Trophoblast cell (in vitro differentiated cells and primary cell): Measurements from ENCODE around the gene PHF5A.

Experiments
- DNase-seq, 2 donors: peaks; one replicate each; pipeline ENCODE4 v3.0.0-alpha.2; 2016
- H2AFZ ChIP-seq: 2 replicates; pipeline ENCODE4 v1.6.1; 2013; ENCODE audit warnings: low read length, moderate library complexity, mild to moderate bottlenecking; ENCODE audit not compliant: insufficient read depth, poor library complexity
- H2AK5ac ChIP-seq: 2 replicates; pipeline ENCODE4 v1.6.1; 2013; ENCODE audit warnings: mild to moderate bottlenecking, low read length
- H2BK120ac ChIP-seq: 2 replicates; pipeline ENCODE4 v1.6.1; 2013; ENCODE audit warnings: low read length, mild to moderate bottlenecking, moderate library complexity; ENCODE audit not compliant: insufficient read depth, poor library complexity
- H2BK12ac ChIP-seq: 2 replicates; pipeline ENCODE4 v1.6.1; 2013; ENCODE audit warnings: mild to moderate bottlenecking, low read length, moderate library complexity
- H2BK5ac ChIP-seq: 2 replicates; pipeline ENCODE4 v1.6.1; 2013; ENCODE audit warnings: low read length, low read depth, moderate library complexity, mild to moderate bottlenecking; ENCODE audit not compliant: poor library complexity
- H3K14ac ChIP-seq: 2 replicates; pipeline ENCODE4 v1.6.1; 2013; ENCODE audit warnings: mild to moderate bottlenecking, low read length
- H3K18ac ChIP-seq: 2 replicates; pipeline ENCODE4 v1.6.1; 2013; ENCODE audit warnings: mild to moderate bottlenecking, low read length
- H3K23ac ChIP-seq: 2 replicates; pipeline ENCODE4 v1.6.1; 2013; ENCODE audit warnings: low read length
- H3K27ac ChIP-seq: 2 replicates; pipeline ENCODE4 v1.5.1; 2013; ENCODE audit warnings: low read depth, mild to moderate bottlenecking, inconsistent platforms, low read length, moderate library complexity
- H3K27me3 ChIP-seq: 2 replicates; pipeline ENCODE4 v1.6.1; 2013; ENCODE audit warnings: inconsistent platforms, mild to moderate bottlenecking, low read length, moderate library complexity; ENCODE audit not compliant: insufficient read depth
- H3K36me3 ChIP-seq, 2 experiments: 1 replicate in 1 of 2; 2 replicates in 1 of 2; pipeline ENCODE4 v1.6.1; 2013; ENCODE audit warnings: low read length in 2 of 2, mild to moderate bottlenecking in 2 of 2, moderate library complexity in 1 of 2; ENCODE audit not compliant: insufficient read depth in 2 of 2, control insufficient read depth in 1 of 2
- H3K4ac ChIP-seq: 2 replicates; pipeline ENCODE4 v1.6.1; 2013; ENCODE audit warnings: low read depth, mild to moderate bottlenecking, low read length, moderate library complexity
- H3K4me1 ChIP-seq, 2 experiments: 1 replicate in 1 of 2; 2 replicates in 1 of 2; pipeline ENCODE4 v1.6.1; 2013; ENCODE audit warnings: low read length in 2 of 2, mild to moderate bottlenecking in 2 of 2, moderate library complexity in 1 of 2; ENCODE audit not compliant: insufficient read depth in 2 of 2, control insufficient read depth in 1 of 2
- H3K4me2 ChIP-seq: 2 replicates; pipeline ENCODE4 v1.6.1; 2013; ENCODE audit warnings: inconsistent platforms, mild to moderate bottlenecking, low read length, moderate library complexity
- H3K4me3 ChIP-seq: 2 replicates; pipeline ENCODE4 v1.5.1; 2013; ENCODE audit warnings: mild to moderate bottlenecking, low read depth, low read length, inconsistent platforms
- H3K79me1 ChIP-seq: one replicate; pipeline ENCODE4 v1.6.1; 2013; ENCODE audit warnings: low read length
- H3K79me2 ChIP-seq: 2 replicates; pipeline ENCODE4 v1.6.1; 2013; ENCODE audit warnings: low read length, mild to moderate bottlenecking; ENCODE audit not compliant: control insufficient read depth, insufficient read depth, poor library complexity
- H3K9ac ChIP-seq: 2 replicates; pipeline ENCODE4 v1.6.1; 2013; ENCODE audit warnings: mild to moderate bottlenecking, low read length
- H3K9me3 ChIP-seq: 2 replicates; pipeline ENCODE4 v1.6.1; 2013; ENCODE audit warnings: low read depth, mild to moderate bottlenecking, control low read depth, inconsistent platforms, low read length; ENCODE audit not compliant: insufficient read depth
- H4K12ac ChIP-seq: 2 replicates; pipeline ENCODE4 v1.6.1; 2013; ENCODE audit warnings: low read depth, mild to moderate bottlenecking, low read length, moderate library complexity
- H4K8ac ChIP-seq: 2 replicates; pipeline ENCODE4 v1.6.1; 2013; ENCODE audit warnings: low read depth, mild to moderate bottlenecking, low read length, moderate library complexity
- H4K91ac ChIP-seq: one replicate; pipeline ENCODE4 v1.6.1; 2013; ENCODE audit warnings: low read depth, mild to moderate bottlenecking, low read length, moderate library complexity
- WGBS: extraction: QIAGEN DNeasy Blood & Tissue Kit; methylation state at CpG from one replicate; pipeline ENCODE4 v1.1.7; 2013; ENCODE audit warnings: missing lambda C conversion rate; ENCODE audit not compliant: insufficient read length, insufficient coverage; ENCODE audit errors: extremely low coverage; 5-methylcytosine and 5-hydroxymethylcytosine counted together

PHF5A gene

DNA sequence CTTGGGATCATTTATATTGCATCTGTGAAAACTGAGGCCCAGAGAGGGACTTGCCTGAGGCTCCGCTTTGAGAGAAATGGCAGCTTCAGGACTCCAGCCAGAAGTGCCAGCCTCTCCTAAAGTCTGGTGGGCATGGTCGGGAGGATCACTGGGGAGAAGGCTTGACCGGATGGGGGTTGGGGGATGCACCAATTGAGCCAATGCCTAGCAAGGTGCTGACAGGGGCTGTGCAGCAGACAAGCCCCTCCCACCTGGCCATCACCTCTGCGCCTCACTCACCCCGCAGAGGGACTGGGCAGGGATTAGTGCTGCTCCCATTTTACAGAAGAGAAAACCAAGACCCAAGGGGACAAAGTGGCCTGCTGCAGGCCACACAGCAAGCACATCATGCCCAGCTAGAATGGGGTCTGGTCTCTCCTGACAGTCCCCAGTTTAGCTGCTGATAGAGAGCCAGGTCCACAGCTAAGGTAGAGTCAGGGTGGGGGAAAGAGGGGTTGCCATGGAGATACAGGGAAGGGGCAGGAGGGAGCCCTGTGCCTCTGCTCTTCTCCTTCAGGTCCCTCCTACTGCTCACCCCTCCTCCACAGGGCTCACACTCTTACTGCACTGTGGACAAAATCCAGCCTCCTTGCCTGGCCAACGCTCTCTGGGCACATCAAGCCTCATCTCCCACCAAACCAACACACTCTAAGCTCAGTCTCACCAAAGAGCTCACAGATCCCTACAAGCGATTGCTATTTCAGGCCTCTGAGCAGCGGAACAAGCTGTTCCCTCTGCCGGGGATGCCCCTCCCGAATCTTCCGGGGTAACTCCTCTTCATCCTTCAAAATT lies 57.3 kb downstream of the PHF5A start:
- Histone ChIP-seq H3K9me3 (no peaks in the 10 kb centered on the region), H4K91ac (no peak overlapping the region), H3K18ac (no peak overlapping the region), H2BK12ac (no peak overlapping the region), H3K36me3 (no peaks in the 10 kb centered on the region), H4K8ac (no peak overlapping the region), H3K4me1 (peaks cover 11 to 13% of the 10 kb centered on the region in 2 experiments), H4K12ac (no peak overlapping the region), H3K79me2 (peaks cover 4% of the 10 kb centered on the region), H3K27ac (no peak overlapping the region), H2AK5ac (no peak overlapping the region), H3K23ac (no peak overlapping the region), H2BK120ac (no peak overlapping the region), H3K79me1 (peaks cover 13% of the 10 kb centered on the region), H3K4me2 (no peak overlapping the region), H3K9ac (no peak overlapping the region), H3K27me3 (no peaks in the 10 kb centered on the region), H2AFZ (no peak overlapping the region), H3K4ac (no peak overlapping the region), H2BK5ac (no peak overlapping the region), H3K14ac (no peak overlapping the region), H3K4me3 (no peak overlapping the region)
- no peak for DNase-seq
- WGBS, result no CpG with 5 or more reads among the region's 11 CpGs

DNA sequence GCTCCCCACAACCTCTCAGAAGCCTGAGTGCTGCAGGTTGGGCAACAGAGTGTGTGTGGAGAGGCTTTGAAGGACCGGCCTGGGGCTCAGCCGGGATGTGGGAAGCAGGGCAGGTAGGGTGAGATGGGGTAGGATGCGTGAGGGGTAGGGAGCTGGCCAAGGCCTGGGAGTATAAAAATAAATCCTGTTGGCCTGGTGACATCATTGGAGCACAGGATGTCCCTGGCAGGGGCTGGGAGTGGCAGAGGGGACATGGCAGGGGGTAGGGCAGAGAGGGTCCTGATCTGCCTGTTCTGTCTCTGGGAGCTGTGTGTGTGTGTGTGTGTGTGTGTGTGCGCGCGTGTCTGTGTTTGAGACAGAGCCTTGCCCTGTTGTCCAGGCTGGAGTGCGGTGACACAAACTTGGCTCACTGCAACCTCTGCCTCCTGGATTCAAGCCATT lies 58.2 kb downstream of the PHF5A start:
- H3K9me3 ChIP-seq, result no peaks in the 10 kb centered on the region
- no peak overlapping the region for H4K91ac ChIP-seq
- no peak overlapping the region for H2AK5ac ChIP-seq
- H2BK120ac ChIP-seq, result no peak overlapping the region
- no CpG with 5 or more reads among the region's 7 CpGs for WGBS
- peaks cover 11 to 13% of the 10 kb centered on the region in 2 experiments for H3K4me1 ChIP-seq
- no peak overlapping the region for H3K14ac ChIP-seq
- no peaks in the 10 kb centered on the region for H3K36me3 ChIP-seq
- no peak overlapping the region for H3K4me2 ChIP-seq
- no peak overlapping the region for H4K8ac ChIP-seq
- H2BK12ac ChIP-seq, result no peak overlapping the region
- H3K9ac ChIP-seq, result no peak overlapping the region
- no peak overlapping the region for H3K4me3 ChIP-seq
- H3K18ac ChIP-seq, result no peak overlapping the region
- H3K23ac ChIP-seq, result no peak overlapping the region
- H3K79me1 ChIP-seq, result peaks cover 13% of the 10 kb centered on the region
- no peak overlapping the region for H2BK5ac ChIP-seq
- H3K27me3 ChIP-seq, result no peaks in the 10 kb centered on the region
- no peak overlapping the region for H4K12ac ChIP-seq
- H3K4ac ChIP-seq, result no peak overlapping the region
- DNase-seq, result no peak
- H3K79me2 ChIP-seq, result peaks cover 4% of the 10 kb centered on the region
- H2AFZ ChIP-seq, result no peak overlapping the region
- no peak overlapping the region for H3K27ac ChIP-seq
